ENCODE results near the gene ILDR2. TPM values are rescaled to one million over a fixed set of nuclear protein-coding genes. Genes with fewer than 3 reads are reported as not detected.
A peak's percentile ranks its signal among the peaks of the same experiment; 100 is the strongest.

The ILDR2 gene
- total and polyA plus RNA-seq, 2 donors (not counting 1 experiment from before 2014, with no cell fraction given): under 0.01 to 0.14 TPM

DNA sequence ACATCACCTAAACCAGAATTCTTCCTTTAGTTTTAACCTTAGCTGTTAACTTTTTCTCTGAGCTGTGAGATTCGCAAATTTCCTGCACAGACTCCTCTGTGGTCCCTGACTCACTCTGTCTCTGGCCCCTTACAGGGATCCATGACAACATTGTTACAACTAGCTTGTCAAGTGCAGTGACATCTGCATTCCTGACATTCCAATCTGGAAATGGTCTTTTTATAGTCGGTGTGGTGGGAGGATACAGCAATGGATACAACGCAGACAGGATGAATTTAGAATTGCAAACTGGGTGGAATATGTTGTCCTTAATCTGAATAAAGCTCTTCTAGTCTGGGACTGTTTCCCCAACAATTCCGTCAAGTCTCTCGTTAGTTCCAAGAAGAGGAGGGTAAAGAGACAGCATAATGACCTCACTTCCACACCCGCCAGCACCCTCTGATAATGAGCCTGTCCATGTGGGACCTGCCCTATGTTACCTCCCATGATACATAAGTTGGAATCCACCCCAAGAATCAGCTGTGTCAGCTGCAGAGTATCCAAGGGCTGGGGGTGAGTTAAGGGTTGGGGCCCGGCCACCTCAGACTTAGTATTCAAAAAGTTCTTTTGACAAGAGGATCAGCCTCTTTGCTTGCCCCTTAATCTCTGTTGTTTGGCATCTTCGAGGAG, 49.4 kb downstream of the ILDR2 start:
- no peaks in the 10 kb centered on the region for H3K9me3 ChIP-seq (ENCODE audit: control insufficient read depth, insufficient read depth, low read depth, low read length)
- H3K4me3 ChIP-seq (replicated peaks in 1 of 4; ENCODE audit: control extremely low read depth in 1 of 4, insufficient read depth in 1 of 4, low read depth in 3 of 4, low read length in 4 of 4): no peak overlapping the region
- no peak overlapping the region for H3K4me2 ChIP-seq (ENCODE audit: extremely low read depth, insufficient read depth, low read length)
- peak in 1 of 2 donors; percentile 90 for DNase-seq (ENCODE audit: low read depth in 2 of 2)
- no peak overlapping the region for H3K27ac ChIP-seq (ENCODE audit: insufficient read depth, low read length)
- peaks cover 12% of the 10 kb centered on the region for H3K27me3 ChIP-seq (ENCODE audit: control insufficient read depth, insufficient read depth, low read length)
- no peak overlapping the region for H2AFZ ChIP-seq (ENCODE audit: low read length)
- TF ChIP-seq EZH2 (IDR thresholded peaks at IDR 0.05; ENCODE audit: low read length, missing control alignments): no peak
- TF ChIP-seq, protein P1, sequence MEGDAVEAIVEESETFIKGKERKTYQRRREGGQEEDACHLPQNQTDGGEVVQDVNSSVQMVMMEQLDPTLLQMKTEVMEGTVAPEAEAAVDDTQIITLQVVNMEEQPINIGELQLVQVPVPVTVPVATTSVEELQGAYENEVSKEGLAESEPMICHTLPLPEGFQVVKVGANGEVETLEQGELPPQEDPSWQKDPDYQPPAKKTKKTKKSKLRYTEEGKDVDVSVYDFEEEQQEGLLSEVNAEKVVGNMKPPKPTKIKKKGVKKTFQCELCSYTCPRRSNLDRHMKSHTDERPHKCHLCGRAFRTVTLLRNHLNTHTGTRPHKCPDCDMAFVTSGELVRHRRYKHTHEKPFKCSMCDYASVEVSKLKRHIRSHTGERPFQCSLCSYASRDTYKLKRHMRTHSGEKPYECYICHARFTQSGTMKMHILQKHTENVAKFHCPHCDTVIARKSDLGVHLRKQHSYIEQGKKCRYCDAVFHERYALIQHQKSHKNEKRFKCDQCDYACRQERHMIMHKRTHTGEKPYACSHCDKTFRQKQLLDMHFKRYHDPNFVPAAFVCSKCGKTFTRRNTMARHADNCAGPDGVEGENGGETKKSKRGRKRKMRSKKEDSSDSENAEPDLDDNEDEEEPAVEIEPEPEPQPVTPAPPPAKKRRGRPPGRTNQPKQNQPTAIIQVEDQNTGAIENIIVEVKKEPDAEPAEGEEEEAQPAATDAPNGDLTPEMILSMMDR (conservative IDR thresholded peaks at IDR 0.05 in 1 of 2, IDR thresholded peaks at IDR 0.05 in 1 of 2; ENCODE audit: low read depth in 1 of 2, low read length in 2 of 2): no peak
- no peak overlapping the region for H3K9ac ChIP-seq (ENCODE audit: insufficient read depth, low read length)
- no peaks in the 10 kb centered on the region for H3K4me1 ChIP-seq (ENCODE audit: control insufficient read depth, extremely low read depth, insufficient read depth, low read length)
- H4K20me1 ChIP-seq (ENCODE audit: control insufficient read depth, extremely low read depth, insufficient read depth, low read length): no peaks in the 10 kb centered on the region
- H3K79me2 ChIP-seq (ENCODE audit: control insufficient read depth, insufficient read depth, low read length): no peaks in the 10 kb centered on the region
- no peaks in the 10 kb centered on the region for H3K36me3 ChIP-seq (ENCODE audit: control insufficient read depth, insufficient read depth, low read length)

DNA sequence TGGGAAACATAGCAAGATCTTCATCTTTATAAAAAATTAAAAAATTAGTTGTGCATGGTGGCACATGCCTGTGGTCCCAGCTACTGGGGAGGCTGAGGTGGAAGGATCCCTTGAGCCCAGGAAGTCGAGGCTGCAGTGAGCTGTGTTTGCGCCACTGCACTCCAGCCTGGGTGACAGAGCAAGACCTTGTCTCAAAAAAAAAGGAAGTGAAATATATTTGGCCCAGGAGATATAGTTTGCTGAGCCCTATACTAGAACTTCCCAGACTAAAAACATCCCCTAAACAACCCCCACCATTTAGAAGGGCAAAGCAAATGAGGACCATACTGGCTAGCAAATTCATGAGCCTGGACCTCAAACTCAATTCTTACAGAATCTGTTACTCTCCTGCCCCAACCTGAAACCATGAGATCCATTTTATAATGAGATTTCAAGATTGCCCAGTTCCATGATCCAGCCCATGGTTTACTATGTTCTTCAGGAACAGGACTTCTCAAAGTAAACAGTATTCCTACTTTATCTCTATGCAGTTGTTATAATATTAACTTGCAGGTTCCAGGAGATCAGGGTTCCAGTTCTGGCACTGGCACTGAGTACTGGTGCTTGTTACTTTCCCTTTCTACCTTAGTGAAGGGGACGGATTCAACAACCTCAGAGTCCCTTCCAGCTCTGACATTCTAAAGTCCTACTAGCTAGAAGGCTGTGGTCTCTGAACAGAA, 50.4 kb downstream of the ILDR2 start:
- H2AFZ ChIP-seq (ENCODE audit: low read length): no peak overlapping the region
- no peaks in the 10 kb centered on the region for H3K4me1 ChIP-seq (ENCODE audit: control insufficient read depth, extremely low read depth, insufficient read depth, low read length)
- peaks cover 18% of the 10 kb centered on the region for H3K27me3 ChIP-seq (ENCODE audit: control insufficient read depth, insufficient read depth, low read length)
- no peaks in the 10 kb centered on the region for H3K79me2 ChIP-seq (ENCODE audit: control insufficient read depth, insufficient read depth, low read length)
- H3K36me3 ChIP-seq (ENCODE audit: control insufficient read depth, insufficient read depth, low read length): no peaks in the 10 kb centered on the region
- H3K4me3 ChIP-seq (replicated peaks in 1 of 4; ENCODE audit: control extremely low read depth in 1 of 4, insufficient read depth in 1 of 4, low read depth in 3 of 4, low read length in 4 of 4): no peak overlapping the region
- no peaks in the 10 kb centered on the region for H4K20me1 ChIP-seq (ENCODE audit: control insufficient read depth, extremely low read depth, insufficient read depth, low read length)
- no peak for DNase-seq (ENCODE audit: low read depth in 2 of 2)
- TF ChIP-seq, protein P1 (conservative IDR thresholded peaks at IDR 0.05 in 1 of 2, IDR thresholded peaks at IDR 0.05 in 1 of 2; ENCODE audit: low read depth in 1 of 2, low read length in 2 of 2): no peak
- no peak for TF ChIP-seq EZH2 (IDR thresholded peaks at IDR 0.05; ENCODE audit: low read length, missing control alignments)
- no peaks in the 10 kb centered on the region for H3K9me3 ChIP-seq (ENCODE audit: control insufficient read depth, insufficient read depth, low read depth, low read length)
- H3K9ac ChIP-seq (ENCODE audit: insufficient read depth, low read length): no peak overlapping the region
- H3K4me2 ChIP-seq (ENCODE audit: extremely low read depth, insufficient read depth, low read length): no peak overlapping the region
- no peak overlapping the region for H3K27ac ChIP-seq (ENCODE audit: insufficient read depth, low read length)

DNA sequence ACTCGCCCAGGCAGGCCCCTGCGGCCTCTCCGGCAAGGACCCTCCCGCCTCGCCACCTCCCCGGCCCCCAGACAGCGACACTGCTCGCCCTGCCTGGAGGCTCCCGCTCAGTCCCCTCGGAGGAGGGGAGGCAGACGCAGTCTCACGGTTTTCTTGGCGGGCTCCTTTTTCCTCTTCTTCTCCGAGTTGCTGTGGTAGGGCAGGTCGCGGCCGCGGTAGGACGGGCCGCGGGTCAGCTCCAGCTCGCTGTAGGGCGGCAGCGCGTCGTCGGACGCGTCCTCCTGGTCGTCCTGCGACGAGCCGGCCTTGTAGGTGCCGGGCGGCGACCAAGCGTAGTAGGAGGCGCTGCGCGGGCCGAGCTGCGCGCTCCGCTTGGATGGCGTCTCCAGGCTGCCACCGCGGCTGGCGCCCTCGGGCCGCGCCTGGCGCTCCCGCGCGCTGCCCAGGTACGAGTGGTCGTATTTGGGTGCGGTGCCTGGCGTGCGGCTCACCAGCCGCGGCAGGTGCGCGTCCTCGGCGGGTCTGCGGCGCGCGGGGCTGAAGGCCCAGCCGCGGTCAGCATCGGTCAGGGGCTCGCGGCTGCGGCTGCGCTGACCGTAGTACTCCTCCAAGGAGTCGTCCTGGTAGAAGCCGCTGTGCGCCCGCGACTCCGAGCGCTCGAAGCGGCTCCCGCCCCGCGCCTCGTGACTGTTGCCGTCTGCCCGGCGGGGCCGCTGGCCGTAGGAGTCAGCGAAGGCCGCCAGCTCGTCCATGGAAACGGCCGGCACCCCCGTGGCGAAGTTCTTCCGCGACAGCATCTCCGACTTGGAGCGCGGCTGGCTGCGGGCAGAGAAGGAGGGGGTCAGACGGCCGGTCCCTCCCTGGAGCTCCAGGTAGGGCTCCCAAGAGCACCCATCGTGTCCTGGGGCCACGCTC, 54.5 kb downstream of the ILDR2 start:
- H3K9me3 ChIP-seq (ENCODE audit: control insufficient read depth, insufficient read depth, low read depth, low read length): no peaks in the 10 kb centered on the region
- H4K20me1 ChIP-seq (ENCODE audit: control insufficient read depth, extremely low read depth, insufficient read depth, low read length): no peaks in the 10 kb centered on the region
- H2AFZ ChIP-seq (ENCODE audit: low read length): peak overlapping the region; percentile 5
- no peak overlapping the region for H3K27ac ChIP-seq (ENCODE audit: insufficient read depth, low read length)
- peaks cover 27% of the 10 kb centered on the region for H3K27me3 ChIP-seq (ENCODE audit: control insufficient read depth, insufficient read depth, low read length)
- TF ChIP-seq, protein P1 (conservative IDR thresholded peaks at IDR 0.05 in 1 of 2, IDR thresholded peaks at IDR 0.05 in 1 of 2; ENCODE audit: low read depth in 1 of 2, low read length in 2 of 2): no peak
- peak; percentile 68 for TF ChIP-seq EZH2 (IDR thresholded peaks at IDR 0.05; ENCODE audit: low read length, missing control alignments)
- no peak overlapping the region for H3K9ac ChIP-seq (ENCODE audit: insufficient read depth, low read length)
- no peaks in the 10 kb centered on the region for H3K79me2 ChIP-seq (ENCODE audit: control insufficient read depth, insufficient read depth, low read length)
- H3K4me2 ChIP-seq (ENCODE audit: extremely low read depth, insufficient read depth, low read length): no peak overlapping the region
- H3K36me3 ChIP-seq (ENCODE audit: control insufficient read depth, insufficient read depth, low read length): no peaks in the 10 kb centered on the region
- no peaks in the 10 kb centered on the region for H3K4me1 ChIP-seq (ENCODE audit: control insufficient read depth, extremely low read depth, insufficient read depth, low read length)
- no peak for DNase-seq (ENCODE audit: low read depth in 2 of 2)
- H3K4me3 ChIP-seq (replicated peaks in 1 of 4; ENCODE audit: control extremely low read depth in 1 of 4, insufficient read depth in 1 of 4, low read depth in 3 of 4, low read length in 4 of 4): no peak overlapping the region
